ENCODE measurements around the gene SIMC1. TPM values are rescaled to one million over a fixed set of nuclear protein-coding genes. Genes with fewer than 3 reads are reported as not detected.

Gene SIMC1
- total and polyA plus RNA-seq, 8 donors: 6.1 to 58.3 (median 15.9) TPM

- Histone ChIP-seq H3K9me3 (no peaks in the 10 kb centered on the region), H3K36me3 (peaks cover 36 to 87% (median 86%) of the 10 kb centered on the region in 4 donors), H3K4me3 (no peak overlapping the region), H3K27ac (no peak overlapping the region), H3K27me3 (no peaks in the 10 kb centered on the region), H3K4me1 (peaks cover 11 to 41% (median 19%) of the 10 kb centered on the region in 4 donors)
- 86 to 90% (median 90%) methylated on average over 13 to 16 of the region's 16 CpGs for WGBS, 5 donors
- intact Hi-C loops (cut with DNase I; ENCODE audit: low total_unique reads): no loop called here
- TF ChIP-seq EP300 (IDR thresholded peaks at IDR 0.05) (no peak), CTCF (IDR thresholded peaks at IDR 0.05) (no peak), POLR2AphosphoS5 (IDR thresholded peaks at IDR 0.05) (no peak), POLR2A (IDR thresholded peaks at IDR 0.05) (no peak)
- no peak for DNase-seq
Observed at GRCh38 chr5:176355400-176356178, 117.4 kb downstream of the SIMC1 start.

GRCh38 chr5:176356179-176356566 lies 117.9 kb downstream of the SIMC1 start:
- no peak for DNase-seq
- 90 to 98% (median 96%) methylated on average over 3 of the region's 3 CpGs for WGBS, 5 donors
- Histone ChIP-seq H3K36me3 (peaks cover 32 to 82% (median 81%) of the 10 kb centered on the region in 4 donors), H3K27me3 (no peaks in the 10 kb centered on the region), H3K4me1 (peaks cover 13 to 47% (median 22%) of the 10 kb centered on the region in 4 donors), H3K9me3 (no peaks in the 10 kb centered on the region), H3K27ac (no peak overlapping the region), H3K4me3 (no peak overlapping the region)
- intact Hi-C loops (cut with DNase I; ENCODE audit: low total_unique reads): no loop called here
- no peak for TF ChIP-seq CTCF (IDR thresholded peaks at IDR 0.05)
- no peak for TF ChIP-seq EP300 (IDR thresholded peaks at IDR 0.05)
- TF ChIP-seq POLR2AphosphoS5 (IDR thresholded peaks at IDR 0.05): no peak
- no peak for TF ChIP-seq POLR2A (IDR thresholded peaks at IDR 0.05)

- Histone ChIP-seq H3K27ac (no peak overlapping the region), H3K36me3 (peaks cover 5 to 47% (median 46%) of the 10 kb centered on the region in 4 donors), H3K9me3 (no peaks in the 10 kb centered on the region), H3K27me3 (no peaks in the 10 kb centered on the region), H3K4me3 (peak overlapping the region in 3 of 4 donors; percentile 1 to 83 (median 80)), H3K4me1 (peaks cover 14 to 55% (median 29%) of the 10 kb centered on the region in 4 donors)
- TF ChIP-seq POLR2A (IDR thresholded peaks at IDR 0.05) (no peak), EP300 (IDR thresholded peaks at IDR 0.05) (no peak), CTCF (IDR thresholded peaks at IDR 0.05) (no peak), POLR2AphosphoS5 (IDR thresholded peaks at IDR 0.05) (no peak)
- 48 to 58% (median 52%) methylated on average over 4 of the region's 4 CpGs for WGBS, 5 donors
- DNase-seq: peak in 1 of 2 donors; percentile 8
- intact Hi-C loops (cut with DNase I; ENCODE audit: low total_unique reads): no loop called here
Observed at GRCh38 chr5:176359658-176360057, 121.4 kb downstream of the SIMC1 start.

- TF ChIP-seq CTCF (IDR thresholded peaks at IDR 0.05) (no peak), EP300 (IDR thresholded peaks at IDR 0.05) (no peak)
- 1 to 3% (median 1%) methylated on average over 27 of the region's 27 CpGs for WGBS, 5 donors
- peaks cover 15 to 52% (median 41%) of the 10 kb centered on the region in 4 donors for H3K4me1 ChIP-seq
- peaks cover 0 to 7% (median 2%) of the 10 kb centered on the region in 3 donors for H3K27me3 ChIP-seq
- H3K36me3 ChIP-seq: peaks cover 5 to 34% (median 33%) of the 10 kb centered on the region in 4 donors
- no peaks in the 10 kb centered on the region for H3K9me3 ChIP-seq
- peak overlapping the region; percentile 80 to 98 (median 84) for H3K4me3 ChIP-seq
- peak overlapping the region; percentile 72 to 89 (median 87) for H3K27ac ChIP-seq
- DNase-seq: no peak
- intact Hi-C loops (cut with DNase I; ENCODE audit: low total_unique reads): no loop called here
Observed at GRCh38 chr5:176360894-176361436, 122.7 kb downstream of the SIMC1 start.

All from stomach (tissue), 9 donors.